ENCODE measurements around the gene SOAT2. TPM values are rescaled to one million over a fixed set of nuclear protein-coding genes. Genes with fewer than 3 reads are reported as not detected.

Gene SOAT2
- total RNA-seq, 3 donors from 2014 or later, result 0.16 to 0.33 TPM; not detected in 1

GRCh38 chr12:53096759-53097158, 6.5 kb upstream of the SOAT2 start:
- Histone ChIP-seq H3K27me3 (no peaks in the 10 kb centered on the region), H3K36me3 (no peaks in the 10 kb centered on the region), H3K9me3 (no peaks in the 10 kb centered on the region), H3K4me3 (peak overlapping the region; percentile 57 to 89 (median 69)), H3K4me1 (peaks cover 0 to 6% of the 10 kb centered on the region in 2 donors), H3K27ac (peak overlapping the region; percentile 83 to 96)
- TF ChIP-seq POLR2AphosphoS5 (IDR thresholded peaks at IDR 0.05) (no peak), POLR2A (IDR thresholded peaks at IDR 0.05) (no peak), CTCF (IDR thresholded peaks at IDR 0.05) (no peak)
- DNase-seq (ENCODE audit: low spot score in 2 of 2), result no peak
- intact Hi-C loops (cut with DNase I; ENCODE audit: low total_unique reads), result no loop called here

- intact Hi-C loops (cut with DNase I; ENCODE audit: low total_unique reads), result no loop called here
- DNase-seq (ENCODE audit: low spot score in 2 of 2), result no peak
- Histone ChIP-seq H3K36me3 (no peaks in the 10 kb centered on the region), H3K4me1 (peaks cover 0 to 6% of the 10 kb centered on the region in 2 donors), H3K27ac (peak overlapping the region; percentile 83 to 96), H3K27me3 (no peaks in the 10 kb centered on the region), H3K4me3 (peak overlapping the region; percentile 57 to 89 (median 69)), H3K9me3 (no peaks in the 10 kb centered on the region)
- no peak for TF ChIP-seq CTCF (IDR thresholded peaks at IDR 0.05)
- no peak for TF ChIP-seq POLR2AphosphoS5 (IDR thresholded peaks at IDR 0.05)
- no peak for TF ChIP-seq POLR2A (IDR thresholded peaks at IDR 0.05)
These were observed 6.1 kb upstream of the SOAT2 start for GRCh38 chr12:53097207-53097563.

- Histone ChIP-seq H3K4me1 (peaks cover 0 to 6% of the 10 kb centered on the region in 2 donors), H3K36me3 (no peaks in the 10 kb centered on the region), H3K4me3 (peak within 1 kb of the TSS; percentile 57 to 89 (median 69)), H3K27me3 (no peaks in the 10 kb centered on the region), H3K9me3 (no peaks in the 10 kb centered on the region), H3K27ac (peak within 1 kb of the TSS; percentile 83 to 96)
- peak in 1 of 2 donors; percentile 45 for DNase-seq (ENCODE audit: low spot score in 2 of 2)
- intact Hi-C loops (cut with DNase I; ENCODE audit: low total_unique reads), result no loop called here
- TF ChIP-seq POLR2A (IDR thresholded peaks at IDR 0.05), result no peak
- peak in 1 of 3 donors; percentile 22 for TF ChIP-seq CTCF (IDR thresholded peaks at IDR 0.05)
- TF ChIP-seq POLR2AphosphoS5 (IDR thresholded peaks at IDR 0.05), result peak in 1 of 3 donors; percentile 18
These were observed 5.5 kb upstream of the SOAT2 start, which contains the start of gene IGFBP6 for GRCh38 chr12:53097564-53098353. Gene IGFBP6 (plus strand): TSS chr12:53097667. CDS start chr12:53097718, 51 bp downstream.

- H3K4me3 ChIP-seq, result peak overlapping the region; percentile 57 to 89 (median 69)
- no peaks in the 10 kb centered on the region for H3K9me3 ChIP-seq
- DNase-seq (ENCODE audit: low spot score in 2 of 2), result no peak
- peaks cover 0 to 6% of the 10 kb centered on the region in 2 donors for H3K4me1 ChIP-seq
- peak overlapping the region; percentile 83 to 96 for H3K27ac ChIP-seq
- no peaks in the 10 kb centered on the region for H3K27me3 ChIP-seq
- no peaks in the 10 kb centered on the region for H3K36me3 ChIP-seq
- intact Hi-C loops (cut with DNase I; ENCODE audit: low total_unique reads), result no loop called here
- TF ChIP-seq CTCF (IDR thresholded peaks at IDR 0.05) (no peak), POLR2A (IDR thresholded peaks at IDR 0.05) (no peak), POLR2AphosphoS5 (IDR thresholded peaks at IDR 0.05) (peak in 1 of 3 donors; percentile 21)
These were observed 4.8 kb upstream of the SOAT2 start for GRCh38 chr12:53098354-53098981.
